Keratinocyte (primary cell): Measurements from ENCODE around the gene TNS1. TPM values are rescaled to one million over a fixed set of nuclear protein-coding genes. Genes with fewer than 3 reads are reported as not detected.

Source experiments
- DNase-seq: peaks from one replicate; pipeline ENCODE4 v3.0.0-alpha.2; 2011; ENCODE audit warnings: low read depth, missing footprints, low spot score
- FAIRE-seq: peaks from 2 replicates; lab custom pipeline; 2011; peaks lifted over from hg19 to GRCh38; lab: Jason Lieb, UNC
- H2AFZ ChIP-seq: 2 replicates; pipeline ENCODE4 v1.6.0; 2012; ENCODE audit warnings: low read length, control low read depth, inconsistent platforms; ENCODE audit not compliant: control insufficient read depth
- H3K27ac ChIP-seq: 2 replicates; pipeline ENCODE4 v1.5.1; 2011; ENCODE audit warnings: low read length; ENCODE audit not compliant: control insufficient read depth, insufficient read depth
- H3K27me3 ChIP-seq: 3 replicates; pipeline ENCODE4 v1.6.0; 2011; ENCODE audit warnings: low read length; ENCODE audit not compliant: control insufficient read depth, insufficient read depth; ENCODE audit errors: extremely low read depth
- H3K36me3 ChIP-seq, 2 experiments: 2 replicates in 1 of 2; 3 replicates in 1 of 2; pipeline ENCODE4 v1.5.1; 2011; ENCODE audit warnings: low read length in 2 of 2, mild to moderate bottlenecking in 1 of 2; ENCODE audit not compliant: control insufficient read depth in 2 of 2, insufficient read depth in 2 of 2; ENCODE audit errors: extremely low read depth in 1 of 2
- H3K4me1 ChIP-seq: 3 replicates; pipeline ENCODE4 v1.5.1; 2011; ENCODE audit warnings: low read length; ENCODE audit not compliant: control insufficient read depth, insufficient read depth; ENCODE audit errors: extremely low read depth
- H3K4me2 ChIP-seq: 3 replicates; pipeline ENCODE4 v1.6.0; 2011; ENCODE audit warnings: low read depth, low read length; ENCODE audit not compliant: control insufficient read depth, insufficient read depth; ENCODE audit errors: extremely low read depth
- H3K4me3 ChIP-seq, 3 experiments: fragments of 200-600 bp in 1 of 3; sonication (generic) in 1 of 3; 2 replicates in 2 of 3; 3 replicates in 1 of 3; pipeline ENCODE4 v1.5.1; 2011 to 2016; ENCODE audit warnings: low read length in 3 of 3, mild to moderate bottlenecking in 3 of 3, control low read depth in 2 of 3, inconsistent platforms in 1 of 3, low read depth in 1 of 3, mixed read lengths in 1 of 3, mixed run types in 1 of 3, moderate library complexity in 1 of 3; ENCODE audit not compliant: control insufficient read depth in 2 of 3, insufficient read depth in 2 of 3; ENCODE audit errors: extremely low read depth in 1 of 3
- H3K79me2 ChIP-seq: 2 replicates; pipeline ENCODE4 v1.6.0; 2012; ENCODE audit warnings: low read length; ENCODE audit not compliant: control insufficient read depth, insufficient read depth
- H3K9ac ChIP-seq: 3 replicates; pipeline ENCODE4 v1.6.0; 2011; ENCODE audit warnings: low read length; ENCODE audit not compliant: control insufficient read depth, insufficient read depth; ENCODE audit errors: extremely low read depth
- H3K9me1 ChIP-seq: 3 replicates; pipeline ENCODE4 v1.6.0; 2011; ENCODE audit warnings: low read length; ENCODE audit not compliant: control insufficient read depth, insufficient read depth; ENCODE audit errors: extremely low read depth
- H3K9me3 ChIP-seq: 2 replicates; pipeline ENCODE4 v1.5.1; 2012; ENCODE audit warnings: low read depth, low read length; ENCODE audit not compliant: control insufficient read depth
- H4K20me1 ChIP-seq: 3 replicates; pipeline ENCODE4 v1.6.0; 2011; ENCODE audit warnings: low read length; ENCODE audit not compliant: control insufficient read depth, insufficient read depth; ENCODE audit errors: extremely low read depth
- EZH2 ChIP-seq: IDR thresholded peaks from one replicate; pipeline ENCODE4 v1.6.1; 2012; ENCODE audit warnings: inconsistent platforms, mild to moderate bottlenecking, low read length, moderate library complexity
- dilution Hi-C: fragments of 300-500 bp; cut with MboI; formaldehyde crosslinking; loops from one replicate; pipeline ENCODE4 v1.7.0; 2020; ENCODE audit warnings: low sequenced_read_pairs; ENCODE audit not compliant: extremely low pct_ligation_motif_present
- polyA plus RNA-seq, 5 experiments: library from polyadenylated mRNA; depleted of rRNA in 3 of 5; stranded (reverse) in 3 of 5; stranded (forward) in 1 of 5; unstranded in 1 of 5; fragments of >200 nt; gene quantifications; 1 replicate in 1 of 5; 2 replicates in 3 of 5; 3 replicates in 1 of 5; pipeline versions ENCODE4 v1.2.1 to v1.2.3, GENCODE V29; 2011 to 2012; ENCODE audit warnings: missing spikeins in 2 of 5, low read depth in 1 of 5, low replicate concordance in 1 of 5
- TF ChIP-seq, protein P1 (sequence below), 3 experiments: IDR thresholded peaks in 1 of 3; conservative IDR thresholded peaks in 1 of 3; optimal IDR thresholded peaks in 1 of 3; 2 replicates in 2 of 3; 3 replicates in 1 of 3; pipeline versions ENCODE3 to v1.5.1; 2011; ENCODE audit warnings: low read length in 3 of 3, mild to moderate bottlenecking in 3 of 3, moderate library complexity in 2 of 3, control low read depth in 1 of 3, inconsistent platforms in 1 of 3; ENCODE audit not compliant: insufficient read depth in 2 of 3; ENCODE audit errors: extremely low read depth in 1 of 3

Gene TNS1
- polyA plus RNA-seq, 1 donor (not counting 4 experiments of a cell fraction or from before 2014, with no cell fraction given), result 2.5 TPM

DNA sequence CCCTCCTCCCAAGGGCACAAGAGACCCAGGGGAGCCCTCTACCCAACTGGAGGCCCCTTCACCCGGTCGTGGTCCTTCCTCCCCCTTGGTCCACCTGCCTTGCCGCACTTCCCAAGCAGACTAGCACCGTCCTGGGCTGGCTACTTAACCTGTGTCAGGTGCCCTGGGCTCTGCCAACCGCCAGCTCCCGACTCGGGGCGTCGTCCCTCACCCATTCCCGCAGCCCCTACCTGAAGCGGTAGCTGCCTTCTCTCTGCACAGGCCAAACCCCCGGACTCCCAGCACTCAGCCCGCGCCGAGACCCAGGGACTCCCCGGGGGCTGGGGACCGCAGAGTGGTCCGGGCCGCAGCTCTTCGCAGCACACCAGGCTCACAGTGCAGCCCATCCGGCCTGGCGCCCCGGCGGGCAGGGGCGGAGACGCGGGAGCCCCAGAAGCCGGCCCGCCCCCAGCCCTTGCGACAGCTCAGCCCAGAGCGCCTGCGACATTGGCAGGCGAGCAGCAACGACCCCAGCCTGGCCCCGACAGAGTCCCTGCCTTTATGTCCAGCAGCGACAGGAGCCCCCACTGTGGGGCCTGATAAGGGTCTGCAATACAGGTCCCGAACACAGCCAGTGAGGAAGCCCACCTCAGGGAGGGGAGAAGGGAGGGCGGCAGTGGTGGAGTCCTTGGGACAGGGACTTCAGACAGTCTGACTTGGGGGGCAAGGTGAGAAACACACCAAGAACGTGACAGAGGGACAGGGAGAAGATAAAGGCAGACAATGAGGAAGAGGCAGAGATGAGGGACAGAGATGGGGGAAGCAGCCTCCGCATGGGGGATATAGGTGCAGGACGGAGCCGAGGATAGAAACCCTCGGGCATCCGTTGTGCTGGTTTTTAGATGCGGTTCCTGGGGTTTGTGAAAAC, 31.0 kb upstream of the TNS1 start:
- dilution Hi-C loops, result no loop called here
- peaks cover 34% of the 10 kb centered on the region for H3K27me3 ChIP-seq
- no peak for TF ChIP-seq EZH2
- TF ChIP-seq, protein P1, sequence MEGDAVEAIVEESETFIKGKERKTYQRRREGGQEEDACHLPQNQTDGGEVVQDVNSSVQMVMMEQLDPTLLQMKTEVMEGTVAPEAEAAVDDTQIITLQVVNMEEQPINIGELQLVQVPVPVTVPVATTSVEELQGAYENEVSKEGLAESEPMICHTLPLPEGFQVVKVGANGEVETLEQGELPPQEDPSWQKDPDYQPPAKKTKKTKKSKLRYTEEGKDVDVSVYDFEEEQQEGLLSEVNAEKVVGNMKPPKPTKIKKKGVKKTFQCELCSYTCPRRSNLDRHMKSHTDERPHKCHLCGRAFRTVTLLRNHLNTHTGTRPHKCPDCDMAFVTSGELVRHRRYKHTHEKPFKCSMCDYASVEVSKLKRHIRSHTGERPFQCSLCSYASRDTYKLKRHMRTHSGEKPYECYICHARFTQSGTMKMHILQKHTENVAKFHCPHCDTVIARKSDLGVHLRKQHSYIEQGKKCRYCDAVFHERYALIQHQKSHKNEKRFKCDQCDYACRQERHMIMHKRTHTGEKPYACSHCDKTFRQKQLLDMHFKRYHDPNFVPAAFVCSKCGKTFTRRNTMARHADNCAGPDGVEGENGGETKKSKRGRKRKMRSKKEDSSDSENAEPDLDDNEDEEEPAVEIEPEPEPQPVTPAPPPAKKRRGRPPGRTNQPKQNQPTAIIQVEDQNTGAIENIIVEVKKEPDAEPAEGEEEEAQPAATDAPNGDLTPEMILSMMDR (optimal IDR thresholded peaks at IDR 0.05 in 1 of 3, IDR thresholded peaks at IDR 0.05 in 1 of 3, conservative IDR thresholded peaks at IDR 0.05 in 1 of 3; ENCODE audit: extremely low read depth in 1 of 3, insufficient read depth in 2 of 3, low read length in 3 of 3), result no peak
- no peak overlapping the region for H3K4me2 ChIP-seq
- no peaks in the 10 kb centered on the region for H4K20me1 ChIP-seq
- H3K9ac ChIP-seq, result no peak overlapping the region
- FAIRE-seq (no peak), DNase-seq (no peak)
- no peaks in the 10 kb centered on the region for H3K9me3 ChIP-seq
- no peaks in the 10 kb centered on the region for H3K9me1 ChIP-seq
- H3K79me2 ChIP-seq, result no peaks in the 10 kb centered on the region
- H3K4me3 ChIP-seq, result no peak overlapping the region
- H3K27ac ChIP-seq, result no peak overlapping the region
- no peak overlapping the region for H2AFZ ChIP-seq
- no peaks in the 10 kb centered on the region for H3K36me3 ChIP-seq
- H3K4me1 ChIP-seq, result peaks cover 35% of the 10 kb centered on the region

DNA sequence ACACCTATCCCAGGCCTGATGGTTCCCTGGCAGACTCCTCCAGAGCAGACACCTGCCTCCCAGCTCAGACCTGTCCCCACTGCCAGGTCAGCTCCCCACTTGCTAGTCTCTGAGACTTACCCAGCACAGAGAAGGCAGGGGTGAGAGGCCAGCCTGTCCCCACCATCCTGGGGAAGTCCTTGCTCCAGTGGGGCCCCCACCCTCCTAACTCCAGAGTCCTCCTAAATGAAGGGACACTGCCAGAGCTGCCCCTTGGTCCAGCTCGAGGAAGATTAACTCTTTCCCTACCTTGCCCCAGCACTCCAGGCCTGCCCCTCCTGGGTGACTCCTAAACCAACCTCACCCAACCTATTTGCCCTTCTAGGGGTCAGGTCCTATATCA, 30.4 kb upstream of the TNS1 start:
- no peak for FAIRE-seq
- no peaks in the 10 kb centered on the region for H3K36me3 ChIP-seq
- H4K20me1 ChIP-seq, result no peaks in the 10 kb centered on the region
- no peak overlapping the region for H3K9ac ChIP-seq
- DNase-seq, result no peak
- no peak for TF ChIP-seq EZH2
- TF ChIP-seq, protein P1 (optimal IDR thresholded peaks at IDR 0.05 in 1 of 3, IDR thresholded peaks at IDR 0.05 in 1 of 3, conservative IDR thresholded peaks at IDR 0.05 in 1 of 3; ENCODE audit: extremely low read depth in 1 of 3, insufficient read depth in 2 of 3, low read length in 3 of 3), result no peak
- H3K4me2 ChIP-seq, result no peak overlapping the region
- H3K79me2 ChIP-seq, result no peaks in the 10 kb centered on the region
- H3K27ac ChIP-seq, result no peak overlapping the region
- no peak overlapping the region for H2AFZ ChIP-seq
- H3K9me1 ChIP-seq, result no peaks in the 10 kb centered on the region
- peaks cover 35% of the 10 kb centered on the region for H3K4me1 ChIP-seq
- H3K9me3 ChIP-seq, result no peaks in the 10 kb centered on the region
- dilution Hi-C loops, result no loop called here
- no peak overlapping the region for H3K4me3 ChIP-seq
- peaks cover 34% of the 10 kb centered on the region for H3K27me3 ChIP-seq
